SU-DHL-6 (cell line): ENCODE results near the gene KRT9.

Experiments used
- H2AFZ ChIP-seq: fragments of 200-600 bp; sonication (generic); 2 replicates; pipeline ENCODE4 v1.6.1; 2014; ENCODE audit warnings: low read depth, mild to moderate bottlenecking, moderate library complexity, mixed read lengths, antibody characterized with exemption, low read length; ENCODE audit not compliant: severe bottlenecking
- H3F3A ChIP-seq: fragments of 200-600 bp; shearing (Covaris generic); 2 replicates; pipeline ENCODE4 v1.6.0; 2016; ENCODE audit warnings: antibody characterized with exemption, mild to moderate bottlenecking; ENCODE audit not compliant: insufficient read depth
- H3K27ac ChIP-seq: fragments of 200-600 bp; sonication (generic); 2 replicates; pipeline ENCODE4 v1.5.1; 2016; ENCODE audit warnings: low read depth, mild to moderate bottlenecking, low read length, moderate library complexity, mixed read lengths
- H3K27me3 ChIP-seq: fragments of 200-600 bp; sonication (generic), shearing (Covaris generic); 2 replicates; pipeline ENCODE4 v1.6.0; 2014; ENCODE audit warnings: mild to moderate bottlenecking, low read length
- H3K36me3 ChIP-seq: fragments of 200-600 bp; sonication (generic); 2 replicates; pipeline ENCODE4 v1.6.1; 2014; ENCODE audit warnings: mild to moderate bottlenecking, low read length, mixed read lengths
- H3K4me2 ChIP-seq: fragments of 300-600, 200-600 bp; shearing (Covaris generic), sonication (generic); 2 replicates; pipeline ENCODE4 v1.6.0; 2014; ENCODE audit warnings: low read length, low read depth, mild to moderate bottlenecking; ENCODE audit not compliant: poor library complexity, severe bottlenecking
- H3K4me3 ChIP-seq: fragments of 200-600 bp; sonication (generic); 2 replicates; pipeline ENCODE4 v1.5.1; 2014; ENCODE audit warnings: antibody characterized with exemption, low read length, mild to moderate bottlenecking, mixed read lengths; ENCODE audit not compliant: insufficient read depth, poor library complexity, severe bottlenecking
- H3K79me2 ChIP-seq: fragments of 200-600 bp; sonication (generic); 2 replicates; pipeline ENCODE4 v1.6.1; 2014; ENCODE audit warnings: mild to moderate bottlenecking, low read length, moderate library complexity; ENCODE audit not compliant: insufficient read depth
- H3K9ac ChIP-seq: fragments of 200-600 bp; sonication (generic); 2 replicates; pipeline ENCODE4 v1.7.0; 2014; ENCODE audit warnings: mild to moderate bottlenecking, low read length
- H3K9me2 ChIP-seq: fragments of 200-600 bp; sonication (generic); replicated peaks from 2 replicates; pipeline ENCODE4 v1.6.1; 2014; ENCODE audit warnings: low read length; ENCODE audit not compliant: insufficient read depth
- H3K9me3 ChIP-seq: fragments of 200-600 bp; sonication (generic); 2 replicates; pipeline ENCODE4 v1.6.1; 2014; ENCODE audit warnings: low read length, mixed read lengths; ENCODE audit not compliant: insufficient read depth
- H4K20me1 ChIP-seq: fragments of 200-600 bp; sonication (generic); 2 replicates; pipeline ENCODE4 v1.6.1; 2014; ENCODE audit warnings: low read depth, mild to moderate bottlenecking, antibody characterized with exemption, low read length, moderate library complexity, mixed read lengths
- EZH2phosphoT487 ChIP-seq: fragments of 200-600 bp; sonication (generic), shearing (Covaris generic); conservative IDR thresholded peaks from 2 replicates; pipeline ENCODE4 v1.6.1; 2018; ENCODE audit warnings: mild to moderate bottlenecking, antibody characterized with exemption, low read length, moderate library complexity, mixed read lengths
- TF ChIP-seq, protein P1 (sequence below): fragments of 200-600 bp; sonication (generic); IDR thresholded peaks from one replicate; pipeline ENCODE4 v1.5.1; 2017; ENCODE audit warnings: antibody characterized with exemption, mild to moderate bottlenecking, low read length, moderate library complexity; ENCODE audit not compliant: insufficient read depth, poor library complexity, severe bottlenecking

KRT9 gene

DNA sequence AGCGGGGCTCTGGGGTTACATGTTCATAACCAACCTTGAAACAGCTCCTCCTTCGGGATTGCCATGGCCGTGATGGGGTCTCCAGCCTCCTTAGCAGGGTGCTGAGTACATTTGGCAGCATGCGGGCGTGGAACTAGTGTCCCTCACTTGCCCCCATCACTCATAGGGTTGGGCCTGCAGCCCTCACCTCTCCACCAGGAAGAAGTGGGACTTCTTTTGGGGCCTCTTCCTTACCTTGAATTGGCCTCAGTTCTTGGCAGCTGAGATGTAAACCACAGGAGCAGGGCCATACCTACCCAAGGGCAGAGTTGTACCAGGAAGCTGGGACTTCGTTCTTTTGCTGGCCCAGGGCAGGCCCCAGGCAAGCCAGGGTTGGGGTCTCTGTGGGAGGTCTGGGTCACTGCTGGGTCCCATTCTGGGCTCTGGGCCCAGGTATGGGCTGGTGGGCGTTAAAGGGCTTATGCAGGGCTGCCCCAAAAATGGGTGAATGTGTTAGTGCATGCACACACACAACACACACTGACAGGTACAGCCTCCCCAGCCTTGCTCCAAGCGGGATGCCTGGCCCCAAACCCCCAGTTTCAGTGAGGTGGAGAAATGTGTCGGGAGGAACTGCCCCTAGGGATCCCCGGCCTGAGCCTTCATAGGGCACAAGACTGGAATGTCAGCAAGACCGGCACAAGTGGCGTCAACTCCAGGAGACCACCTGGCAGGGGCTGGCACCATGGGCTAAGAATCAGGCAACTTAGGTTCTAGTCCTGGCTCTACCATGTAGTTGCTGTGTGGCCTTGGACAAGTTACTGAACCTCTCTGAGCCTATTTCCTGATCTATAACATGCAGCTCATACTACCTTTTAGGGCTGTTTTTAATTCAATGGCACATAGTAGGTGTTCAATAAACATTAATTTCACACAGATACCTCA is 49.3 kb downstream of the KRT9 start:
- Histone ChIP-seq H3K9me2 (no peaks in the 10 kb centered on the region), H3K9ac (no peak overlapping the region), H3F3A (no peaks in the 10 kb centered on the region), H3K79me2 (no peaks in the 10 kb centered on the region), H2AFZ (no peak overlapping the region), H3K36me3 (no peaks in the 10 kb centered on the region), H3K4me2 (no peak overlapping the region), H4K20me1 (no peaks in the 10 kb centered on the region), H3K4me3 (no peak overlapping the region), H3K27ac (no peak overlapping the region), H3K27me3 (no peaks in the 10 kb centered on the region), H3K9me3 (no peaks in the 10 kb centered on the region)
- TF ChIP-seq, protein P1, sequence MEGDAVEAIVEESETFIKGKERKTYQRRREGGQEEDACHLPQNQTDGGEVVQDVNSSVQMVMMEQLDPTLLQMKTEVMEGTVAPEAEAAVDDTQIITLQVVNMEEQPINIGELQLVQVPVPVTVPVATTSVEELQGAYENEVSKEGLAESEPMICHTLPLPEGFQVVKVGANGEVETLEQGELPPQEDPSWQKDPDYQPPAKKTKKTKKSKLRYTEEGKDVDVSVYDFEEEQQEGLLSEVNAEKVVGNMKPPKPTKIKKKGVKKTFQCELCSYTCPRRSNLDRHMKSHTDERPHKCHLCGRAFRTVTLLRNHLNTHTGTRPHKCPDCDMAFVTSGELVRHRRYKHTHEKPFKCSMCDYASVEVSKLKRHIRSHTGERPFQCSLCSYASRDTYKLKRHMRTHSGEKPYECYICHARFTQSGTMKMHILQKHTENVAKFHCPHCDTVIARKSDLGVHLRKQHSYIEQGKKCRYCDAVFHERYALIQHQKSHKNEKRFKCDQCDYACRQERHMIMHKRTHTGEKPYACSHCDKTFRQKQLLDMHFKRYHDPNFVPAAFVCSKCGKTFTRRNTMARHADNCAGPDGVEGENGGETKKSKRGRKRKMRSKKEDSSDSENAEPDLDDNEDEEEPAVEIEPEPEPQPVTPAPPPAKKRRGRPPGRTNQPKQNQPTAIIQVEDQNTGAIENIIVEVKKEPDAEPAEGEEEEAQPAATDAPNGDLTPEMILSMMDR: no peak
- no peak for TF ChIP-seq EZH2phosphoT487

DNA sequence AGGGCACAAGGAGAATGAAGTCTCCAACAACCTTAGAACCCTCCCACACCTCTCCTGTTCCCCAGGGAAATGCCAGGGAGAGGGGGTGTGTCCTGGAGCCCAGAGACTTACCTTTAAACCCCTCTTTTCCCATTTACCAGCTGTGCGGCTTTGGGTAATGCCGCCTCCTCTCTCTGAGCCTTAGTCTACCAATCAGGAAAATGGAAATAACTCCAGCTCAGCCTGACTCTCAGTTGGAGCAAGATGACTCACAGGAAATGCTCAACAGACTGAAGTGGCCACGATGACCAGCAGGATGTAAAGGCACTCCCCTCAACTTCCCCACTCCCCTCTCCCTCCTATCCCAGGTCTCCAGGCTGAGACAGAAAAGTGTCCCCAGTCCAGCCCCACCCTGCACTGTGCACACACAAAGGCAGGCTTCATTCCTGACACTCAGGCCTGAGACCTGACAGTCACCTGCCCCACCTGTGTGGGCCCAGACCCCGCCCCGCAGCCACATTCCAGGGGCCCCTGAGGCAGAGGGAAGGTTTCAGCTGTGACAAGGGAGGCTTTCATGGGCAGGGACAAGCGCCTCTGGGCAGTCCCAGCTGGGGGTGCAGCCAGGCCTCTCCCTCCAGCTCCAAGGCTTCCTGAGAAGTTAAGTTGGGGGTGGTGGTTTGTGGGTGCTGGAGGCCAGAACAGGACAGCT is 50.1 kb downstream of the KRT9 start:
- Histone ChIP-seq H3K4me3 (no peak overlapping the region), H3K4me2 (no peak overlapping the region)

DNA sequence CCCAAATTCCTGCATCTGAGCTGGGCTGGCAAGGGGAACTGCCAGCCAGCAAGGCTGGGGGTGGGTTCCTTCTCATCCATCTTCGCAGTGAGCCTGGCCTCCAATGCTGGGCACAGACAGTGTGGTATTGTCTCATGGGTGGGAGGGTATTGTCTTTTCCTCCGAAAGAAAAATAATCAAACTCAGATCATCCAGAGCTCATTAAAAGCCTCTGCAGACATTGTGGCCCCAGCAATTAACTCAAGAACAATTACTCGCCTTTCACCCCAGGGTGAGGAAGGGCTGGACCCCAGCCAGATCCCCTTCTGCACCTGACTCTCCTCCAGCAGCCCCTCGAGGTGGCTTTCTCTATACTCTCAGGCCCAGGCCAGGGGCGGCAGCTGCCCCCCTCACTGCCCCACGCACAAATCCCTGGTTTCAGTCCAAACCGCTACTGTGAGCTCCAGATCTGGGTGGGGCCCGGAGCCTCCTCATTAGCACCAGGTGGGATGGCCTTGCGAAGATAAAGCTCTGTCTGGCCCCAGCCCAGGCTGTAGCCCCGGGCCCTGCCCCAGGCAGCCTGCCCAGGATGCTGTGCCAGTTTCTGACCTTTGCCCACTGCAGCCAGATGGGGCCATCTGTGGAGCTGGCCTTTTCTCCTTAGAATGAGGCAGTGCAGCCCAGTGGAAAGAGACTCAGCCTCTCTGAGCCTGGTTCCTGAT is 50.9 kb downstream of the KRT9 start:
- H3K4me2 ChIP-seq: no peak overlapping the region
- no peak overlapping the region for H3K4me3 ChIP-seq
- no peak overlapping the region for H2AFZ ChIP-seq
- H3K79me2 ChIP-seq: no peaks in the 10 kb centered on the region
- H3K9ac ChIP-seq: no peak overlapping the region
- no peaks in the 10 kb centered on the region for H3K27me3 ChIP-seq
- H3K36me3 ChIP-seq: no peaks in the 10 kb centered on the region
- TF ChIP-seq EZH2phosphoT487: no peak
- TF ChIP-seq, protein P1: no peak
- no peaks in the 10 kb centered on the region for H4K20me1 ChIP-seq
- no peaks in the 10 kb centered on the region for H3K9me3 ChIP-seq
- H3F3A ChIP-seq: no peaks in the 10 kb centered on the region
- no peak overlapping the region for H3K27ac ChIP-seq
- no peaks in the 10 kb centered on the region for H3K9me2 ChIP-seq

More for the DNA sequence above, 50.1 kb downstream of the KRT9 start:
- Histone ChIP-seq H3K9me2 (no peaks in the 10 kb centered on the region), H3K27me3 (no peaks in the 10 kb centered on the region), H4K20me1 (no peaks in the 10 kb centered on the region), H3K9ac (no peak overlapping the region), H2AFZ (no peak overlapping the region), H3K27ac (no peak overlapping the region), H3K36me3 (no peaks in the 10 kb centered on the region), H3F3A (no peaks in the 10 kb centered on the region), H3K9me3 (no peaks in the 10 kb centered on the region), H3K79me2 (no peaks in the 10 kb centered on the region)
- TF ChIP-seq, protein P1: no peak
- TF ChIP-seq EZH2phosphoT487: no peak
